GM18511 (cell line): Measurements from ENCODE around the gene CACNA1C.

Source experiments
- ATAC-seq: cut with Tn5 transposase; IDR thresholded peaks from one replicate; pipeline ENCODE4 v1.9.1; 2021; ENCODE audit warnings: mild to moderate bottlenecking, moderate library complexity; ENCODE audit not compliant: unreplicated experiment

Gene CACNA1C

DNA sequence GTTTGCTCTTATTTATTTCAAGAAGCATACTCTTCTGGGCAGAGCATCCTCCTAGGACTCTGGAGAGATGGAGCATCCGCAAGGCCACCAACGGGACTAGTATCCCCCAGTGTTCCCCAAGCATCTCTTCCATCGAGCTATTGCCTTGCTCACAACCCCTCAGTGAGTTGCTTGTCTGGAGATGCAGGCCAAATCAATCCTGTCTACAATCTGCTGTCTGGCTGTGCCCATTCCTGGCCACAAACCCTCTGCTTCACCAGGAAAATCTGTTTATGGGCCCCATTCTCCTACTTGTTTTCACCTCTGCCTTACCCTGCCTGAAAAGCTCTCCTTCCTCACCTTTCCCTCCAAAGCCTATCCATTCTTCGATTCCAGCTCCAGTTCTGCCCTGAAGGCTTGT, 219.2 kb downstream of the CACNA1C start:
- no peak for ATAC-seq

DNA sequence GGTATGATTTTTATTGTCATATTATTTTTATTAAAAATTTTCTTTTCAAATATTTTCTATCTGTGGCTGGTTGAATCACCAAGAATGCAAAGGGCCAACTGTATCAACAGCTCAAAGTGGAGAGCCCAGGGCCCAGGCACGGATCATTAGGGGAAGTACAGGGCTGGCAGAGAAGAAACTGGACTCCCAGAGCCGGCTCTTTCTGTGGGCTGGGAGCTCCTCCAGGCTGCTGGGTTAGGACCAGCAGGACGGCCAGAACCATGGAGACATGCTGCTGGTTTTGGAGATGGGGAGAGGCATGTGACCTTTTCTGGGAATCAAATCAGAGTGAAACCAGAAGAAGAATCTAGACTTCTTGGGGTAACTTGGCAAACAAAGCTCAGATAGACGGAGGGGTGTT, 220.5 kb downstream of the CACNA1C start:
- ATAC-seq = no peak

DNA sequence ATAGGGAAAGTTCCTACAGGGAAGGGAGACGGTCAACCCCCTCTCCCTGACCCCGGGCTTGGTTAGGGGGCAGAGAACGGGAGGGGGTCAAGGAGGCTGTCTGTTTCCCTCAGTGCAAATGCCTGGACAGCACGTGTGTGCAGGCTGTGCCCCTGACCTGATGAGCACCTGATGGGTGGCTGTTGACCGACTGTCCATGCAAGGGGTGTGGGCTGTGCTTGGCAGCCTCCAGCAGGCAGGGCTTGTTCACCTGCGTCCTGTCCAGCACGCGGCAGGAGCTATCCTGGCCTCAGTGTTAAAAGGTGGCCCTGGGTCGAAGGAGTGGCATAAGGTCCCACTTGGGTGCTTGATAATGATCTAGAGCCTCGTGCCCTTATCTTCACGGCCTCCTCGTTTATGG, 221.0 kb downstream of the CACNA1C start:
- no peak for ATAC-seq

DNA sequence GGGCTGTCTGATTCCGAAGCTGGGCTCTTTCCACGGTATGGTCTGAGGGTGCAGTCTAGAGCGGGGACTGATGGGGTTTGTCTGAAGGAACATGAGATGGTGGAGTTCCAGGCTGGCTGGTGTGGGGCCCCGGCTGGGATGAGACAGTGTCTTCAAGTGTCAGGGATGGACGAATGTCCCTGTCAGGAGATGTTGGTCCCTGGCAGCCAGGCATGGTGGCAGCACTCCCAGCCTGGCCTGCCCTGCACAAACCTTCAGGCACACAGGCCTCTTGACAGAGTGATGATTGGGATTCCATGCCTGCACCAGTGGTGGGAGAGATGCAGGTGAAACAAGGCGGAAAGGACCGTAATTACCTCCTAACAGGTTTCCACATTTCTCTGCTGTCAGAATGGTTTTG, 221.9 kb downstream of the CACNA1C start:
- no peak for ATAC-seq

DNA sequence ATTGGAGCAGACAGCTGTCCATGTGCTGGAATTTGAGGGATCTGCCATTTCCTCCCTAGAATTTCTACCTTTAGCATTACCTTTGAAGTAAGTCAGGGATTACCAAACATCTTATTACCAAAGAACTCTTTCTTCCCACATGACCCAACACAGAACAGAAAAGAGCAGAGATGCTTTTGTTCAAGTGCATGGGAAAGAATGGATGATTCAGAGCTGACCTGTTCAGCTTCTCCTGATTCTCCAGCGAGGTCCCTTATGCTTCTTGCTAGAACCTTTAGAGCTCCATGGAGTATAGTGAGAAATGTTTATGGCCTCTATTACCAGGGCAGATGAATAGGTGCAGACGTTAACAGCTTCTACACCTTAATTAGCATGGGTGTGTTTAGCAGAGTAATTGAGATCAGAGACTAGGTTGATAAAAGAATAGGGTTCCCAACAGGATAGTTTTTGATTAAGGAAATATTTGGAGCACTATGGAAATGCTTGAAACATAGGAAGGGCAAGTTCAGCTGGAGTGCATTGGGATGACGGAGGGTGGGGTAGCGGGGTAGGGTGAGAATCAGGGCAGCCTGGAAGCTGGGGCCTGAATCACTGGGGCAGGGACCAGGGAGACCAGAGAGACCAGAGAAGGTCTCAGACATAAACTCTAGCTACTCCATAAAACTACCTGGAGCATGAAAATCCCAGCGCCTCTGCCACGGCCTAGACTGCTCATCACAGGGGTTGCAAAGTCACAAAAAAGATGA, 223.7 kb downstream of the CACNA1C start:
- ATAC-seq = no peak

DNA sequence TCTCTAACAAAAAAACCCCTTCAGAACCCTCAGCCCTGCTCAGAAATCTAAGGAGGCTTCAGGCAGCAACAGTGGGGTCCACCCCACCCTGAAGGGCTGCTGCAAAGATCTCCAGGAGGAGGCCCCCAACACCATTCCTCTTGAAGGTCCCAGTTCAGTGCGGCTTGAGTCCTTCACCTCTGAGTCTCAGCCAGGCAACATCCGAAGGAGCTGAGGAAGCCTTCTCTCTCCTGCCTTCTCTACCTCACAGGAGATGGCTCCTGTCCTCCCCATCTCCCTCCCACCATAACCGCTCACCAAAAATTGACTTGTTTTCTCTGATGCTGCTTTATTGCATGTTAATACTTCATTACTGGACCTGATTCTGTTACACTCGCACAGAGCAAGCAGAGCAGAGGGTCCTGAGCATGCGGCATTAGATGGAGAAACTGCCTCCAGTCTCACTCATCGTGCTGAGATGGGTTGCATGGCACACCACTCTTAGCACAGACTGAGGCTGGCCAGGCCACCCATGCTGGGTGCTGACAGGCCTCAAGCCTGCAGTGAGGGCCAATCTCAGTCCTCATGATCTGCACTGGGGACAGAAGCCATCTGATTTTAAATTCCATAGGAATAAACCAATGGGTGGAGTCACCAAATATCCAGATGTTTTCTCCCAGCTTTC, 224.8 kb downstream of the CACNA1C start:
- ATAC-seq = no peak

DNA sequence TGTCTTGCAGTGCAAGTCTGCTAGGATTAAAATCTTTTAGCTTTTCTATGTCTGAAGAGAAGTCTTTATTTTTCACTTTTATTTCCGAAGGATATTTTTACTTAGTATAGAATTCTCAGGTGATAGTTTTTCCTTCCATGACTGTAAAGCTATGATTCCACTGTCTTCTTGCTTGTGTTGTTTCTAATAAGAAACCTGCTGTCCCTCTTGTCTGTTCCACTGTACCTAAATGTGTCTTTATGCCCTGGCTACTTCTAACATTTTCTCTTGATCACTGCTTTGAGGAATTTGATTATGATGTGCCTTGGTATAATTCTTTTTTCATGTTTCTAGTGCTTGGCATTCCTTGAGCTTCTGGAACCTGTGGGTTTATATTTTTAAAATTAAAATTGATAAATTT, 228.7 kb downstream of the CACNA1C start:
- no peak for ATAC-seq

DNA sequence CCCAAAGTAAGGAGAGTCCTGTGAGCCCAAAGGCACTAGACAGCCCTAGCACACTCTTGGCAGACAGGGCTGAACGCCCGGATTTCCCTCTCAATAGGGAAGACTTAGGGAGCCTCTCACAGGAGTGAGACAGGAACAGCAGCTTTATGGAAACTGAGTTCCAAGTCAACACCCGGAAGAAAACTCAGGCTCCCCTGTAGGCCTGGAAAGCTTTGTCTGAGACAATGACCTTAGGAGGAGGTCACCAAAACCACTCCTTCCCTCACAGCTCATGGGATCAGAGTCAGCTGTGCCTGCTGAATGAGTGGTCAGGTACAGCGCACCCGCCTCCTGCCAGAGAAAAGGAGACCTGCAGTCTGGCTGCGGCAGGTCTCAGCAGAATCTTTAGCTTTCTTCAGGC, 229.5 kb downstream of the CACNA1C start:
- ATAC-seq = no peak

DNA sequence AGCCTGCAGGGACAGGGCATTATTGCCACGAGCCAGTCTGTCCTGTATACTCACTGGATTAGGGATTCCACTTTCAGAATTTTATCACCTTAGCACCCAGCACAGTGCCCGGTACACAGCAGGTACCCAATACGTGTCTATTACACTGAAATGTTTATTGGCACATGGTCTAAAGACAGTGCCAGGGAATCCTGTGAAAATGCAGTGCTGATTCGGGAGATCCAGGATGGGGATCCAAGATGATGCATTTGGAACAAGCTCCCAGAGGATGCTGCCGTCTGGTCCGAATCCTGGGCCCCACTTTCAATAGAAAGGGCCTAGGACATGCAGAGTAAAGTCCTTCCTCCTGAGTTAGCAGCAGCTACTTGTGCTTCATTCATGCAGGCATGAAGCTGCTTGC, 230.7 kb downstream of the CACNA1C start:
- ATAC-seq = no peak

DNA sequence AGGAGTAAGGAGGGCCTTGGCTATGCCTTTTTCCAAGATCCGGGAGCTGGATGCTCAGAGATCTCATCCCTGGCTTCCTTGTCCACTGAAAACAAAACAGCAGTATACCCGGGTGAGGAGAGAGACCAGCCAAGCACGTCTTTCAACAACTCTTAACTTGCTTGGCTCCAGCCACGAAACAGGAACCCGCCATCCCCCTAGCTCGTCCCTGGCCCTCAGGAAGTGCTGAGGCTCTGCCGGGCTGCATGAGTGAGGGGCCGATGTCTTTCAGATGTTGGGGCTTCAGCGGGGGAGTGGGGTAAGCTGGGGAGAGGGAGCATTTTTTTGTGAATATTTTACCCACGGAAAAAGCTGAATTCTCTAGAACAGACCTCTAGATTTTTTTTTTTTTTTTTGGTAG, 231.1 kb downstream of the CACNA1C start:
- no peak for ATAC-seq

DNA sequence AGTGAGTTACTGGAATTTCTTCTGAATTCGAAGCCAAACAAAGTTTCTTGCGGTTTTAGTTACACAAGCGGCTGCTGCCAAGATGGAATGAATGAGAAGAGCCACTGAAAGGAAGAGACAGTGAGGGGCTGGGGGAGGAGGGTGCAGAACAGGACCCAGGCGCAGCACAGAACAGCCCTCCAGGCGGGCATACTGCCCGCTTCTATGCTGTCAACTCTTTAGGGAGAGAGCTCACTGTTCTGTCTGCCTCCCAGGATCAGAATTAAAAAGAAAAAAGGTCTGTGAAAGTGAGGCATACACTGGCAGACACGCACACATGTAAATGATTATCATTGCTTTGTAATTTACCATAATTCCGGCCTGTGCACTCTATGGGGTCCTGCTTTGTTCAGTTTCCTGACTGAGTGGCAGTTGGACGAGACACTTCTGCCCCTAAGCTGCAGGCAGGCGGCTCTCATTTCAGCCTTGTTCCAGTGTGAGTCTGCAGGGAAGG, 231.6 kb downstream of the CACNA1C start:
- no peak for ATAC-seq

DNA sequence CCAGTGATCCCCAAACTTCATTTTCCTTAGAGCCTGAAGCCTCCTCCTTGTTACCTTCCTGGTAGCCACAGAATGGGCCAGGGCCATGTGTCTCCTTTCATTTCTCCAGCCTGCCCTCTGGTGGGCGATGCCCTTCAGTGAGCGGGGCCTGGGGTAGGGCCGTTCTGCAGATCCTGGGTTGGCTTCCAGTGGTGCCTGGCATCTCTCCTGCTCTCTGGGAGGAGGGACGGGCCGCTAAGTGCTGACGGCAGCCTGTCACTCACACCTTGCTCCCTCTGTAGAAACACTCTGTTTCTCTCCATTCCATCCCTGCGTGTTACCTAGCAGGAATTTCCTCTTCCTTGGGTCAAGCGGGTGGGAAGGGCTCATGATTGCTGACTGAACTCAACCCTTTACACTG, 232.1 kb downstream of the CACNA1C start:
- no peak for ATAC-seq

DNA sequence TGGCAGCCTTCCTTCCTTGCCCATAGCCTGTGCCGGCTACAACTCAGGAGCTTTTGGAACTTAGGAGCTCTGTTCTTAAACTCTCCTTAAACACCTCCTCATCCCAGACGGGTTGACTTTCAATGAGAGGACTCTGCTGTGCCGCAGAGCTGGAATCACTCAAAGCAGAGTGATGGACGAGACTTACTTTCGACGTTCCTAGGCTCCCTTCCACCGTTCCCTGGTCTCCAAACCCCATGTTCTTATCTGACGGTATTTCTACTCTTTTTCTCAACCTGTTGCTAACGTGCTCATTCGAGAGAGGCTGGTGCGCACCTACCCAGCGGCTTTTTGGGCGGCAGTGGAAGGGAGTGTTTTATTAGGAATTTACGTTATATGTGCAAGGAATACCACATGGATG, 232.7 kb downstream of the CACNA1C start:
- ATAC-seq = no peak

DNA sequence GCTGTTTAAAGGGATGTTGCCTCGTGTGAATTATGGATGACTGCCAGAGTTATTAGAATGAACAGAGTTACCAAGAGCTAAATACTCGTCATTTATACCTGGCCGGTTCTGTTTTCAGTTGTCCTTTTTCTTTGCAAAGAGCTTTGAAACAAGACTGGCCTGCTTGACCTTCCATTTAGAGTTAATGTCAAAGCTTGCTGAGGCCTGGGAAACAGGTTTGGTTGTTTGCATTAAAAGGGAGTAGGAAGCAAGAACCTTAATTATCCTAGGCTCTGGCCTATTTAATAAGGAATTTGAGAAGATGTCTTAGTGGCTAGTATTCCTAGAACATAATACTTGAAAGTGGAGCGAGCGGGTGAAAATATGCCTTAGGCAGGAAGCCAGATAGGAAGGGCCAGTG, 233.3 kb downstream of the CACNA1C start:
- no peak for ATAC-seq

DNA sequence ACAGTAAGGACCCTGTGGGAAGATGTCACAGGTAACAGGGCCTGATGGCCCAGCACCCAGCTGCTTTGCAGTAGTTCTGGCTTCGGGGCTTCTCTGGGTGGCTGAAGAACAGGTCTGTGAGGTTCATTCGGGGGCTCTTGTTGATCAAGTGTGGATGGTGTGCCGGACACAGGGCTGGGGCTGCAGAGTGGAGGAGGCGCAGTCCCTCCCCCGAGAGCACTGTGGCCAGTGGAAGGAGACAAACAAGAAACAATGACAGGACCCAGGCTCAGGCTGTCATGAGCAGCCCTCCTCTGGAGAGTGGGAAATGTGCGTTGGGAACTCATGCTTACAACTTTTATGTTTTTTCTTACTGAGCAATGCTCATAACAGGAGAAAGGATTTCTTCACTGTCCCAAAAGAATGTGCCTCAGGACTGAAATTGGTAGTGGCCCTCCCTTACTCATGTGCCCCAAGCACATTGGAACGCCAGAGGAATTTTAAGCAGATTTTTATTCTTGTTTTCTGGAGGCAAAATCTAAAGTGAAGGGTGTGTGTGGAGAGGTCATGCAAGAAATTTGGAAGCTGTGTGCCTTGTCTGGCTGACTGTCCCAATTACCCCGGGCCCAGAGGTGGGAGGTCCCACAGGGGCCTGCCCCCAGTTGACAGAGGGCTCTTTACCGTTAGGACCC, 233.8 kb downstream of the CACNA1C start:
- ATAC-seq = no peak

DNA sequence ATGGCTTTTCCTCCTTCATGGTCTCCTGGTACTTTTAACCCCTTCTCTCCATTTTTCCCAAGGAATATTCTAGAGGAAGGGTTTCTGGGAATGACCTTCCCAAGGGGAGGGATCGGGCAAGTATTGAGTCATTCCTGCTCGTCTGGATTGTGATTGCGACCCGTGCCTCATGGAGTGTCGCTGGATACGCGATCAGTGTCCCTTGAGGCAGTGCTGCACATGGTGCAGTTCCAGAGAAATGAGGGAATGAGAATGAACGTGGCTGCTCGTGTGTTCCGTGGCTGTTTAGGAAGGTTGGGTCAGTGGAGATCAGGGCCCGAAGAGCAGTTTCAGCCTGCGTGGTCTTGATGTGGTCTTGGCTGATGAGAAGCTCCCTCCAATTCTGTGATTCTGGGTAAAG, 234.4 kb downstream of the CACNA1C start:
- ATAC-seq = no peak

DNA sequence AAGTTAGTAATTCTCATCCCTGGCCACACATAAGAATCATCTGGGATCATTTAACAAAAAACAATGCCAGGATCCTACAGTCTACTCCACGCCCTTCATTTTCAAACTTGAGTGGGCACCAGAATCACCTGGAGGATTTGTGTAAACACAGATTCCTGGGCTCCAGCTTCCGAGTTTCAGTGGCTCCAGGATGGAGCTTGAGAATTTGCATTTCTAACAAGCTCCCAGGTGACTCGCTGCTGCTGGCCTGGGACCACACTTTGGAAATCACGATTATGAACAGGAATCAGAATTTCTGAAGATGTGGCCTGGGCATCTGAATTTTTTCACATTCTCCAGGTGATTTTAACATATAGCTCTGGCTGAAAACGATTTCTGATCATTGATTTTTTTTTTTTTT, 234.8 kb downstream of the CACNA1C start:
- no peak for ATAC-seq

DNA sequence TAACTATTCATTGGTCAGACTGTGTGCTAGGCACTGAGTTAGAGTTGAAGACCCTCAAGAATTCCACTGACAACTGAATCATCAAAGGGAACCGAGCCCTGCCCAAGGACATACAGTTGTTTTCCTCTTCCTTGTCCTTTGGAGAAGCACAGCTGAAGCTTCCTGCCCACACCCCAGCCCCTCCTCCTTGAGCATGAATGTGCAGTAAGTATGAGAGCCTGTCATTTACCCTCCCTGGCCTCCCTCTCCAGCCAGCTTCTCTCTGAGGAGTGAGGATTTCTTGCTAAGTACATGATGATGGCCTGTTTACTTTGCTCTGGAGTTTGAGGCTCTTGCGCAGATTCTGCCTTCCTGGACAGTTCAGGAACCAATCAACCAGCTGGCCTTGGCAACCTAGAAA, 235.2 kb downstream of the CACNA1C start:
- no peak for ATAC-seq

DNA sequence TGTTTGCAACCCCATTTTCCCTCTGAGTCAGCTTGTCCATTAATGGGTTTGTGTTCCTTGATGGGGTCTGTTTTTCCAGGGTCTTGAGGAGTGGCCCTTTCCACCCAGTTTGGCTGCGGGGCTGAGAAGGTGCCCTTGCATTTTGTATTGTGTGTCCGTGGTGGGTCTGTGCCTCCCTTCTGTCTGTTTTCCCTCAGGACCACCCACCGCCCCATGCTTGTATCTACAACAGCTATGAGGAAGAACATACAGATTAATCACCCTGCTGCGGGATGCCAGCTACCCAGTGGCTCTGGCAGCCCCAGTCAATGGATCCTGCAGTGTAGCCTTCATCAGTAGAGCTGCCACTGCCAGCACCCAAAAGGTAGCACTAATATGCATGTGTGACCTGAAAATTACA, 235.7 kb downstream of the CACNA1C start:
- ATAC-seq = no peak

DNA sequence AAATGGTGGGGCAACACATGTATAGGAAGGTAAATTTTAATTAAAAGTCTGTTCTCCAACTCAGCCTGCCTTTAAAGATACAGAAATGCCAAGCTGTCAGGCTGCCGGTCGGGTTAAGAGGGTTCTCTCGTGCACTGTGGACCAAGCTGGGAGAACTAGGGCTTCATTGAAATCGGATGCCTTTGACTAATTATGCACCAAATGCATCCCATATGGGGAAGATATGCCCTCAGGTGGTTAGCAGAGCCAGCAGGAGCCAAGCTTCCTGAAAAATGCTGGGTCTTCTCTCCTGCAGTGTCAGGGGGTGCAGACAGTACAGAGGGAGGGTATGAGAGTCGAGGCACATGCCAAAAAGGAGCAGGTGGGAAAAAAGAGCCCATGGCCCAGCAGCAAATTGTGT, 236.1 kb downstream of the CACNA1C start:
- ATAC-seq = no peak

DNA sequence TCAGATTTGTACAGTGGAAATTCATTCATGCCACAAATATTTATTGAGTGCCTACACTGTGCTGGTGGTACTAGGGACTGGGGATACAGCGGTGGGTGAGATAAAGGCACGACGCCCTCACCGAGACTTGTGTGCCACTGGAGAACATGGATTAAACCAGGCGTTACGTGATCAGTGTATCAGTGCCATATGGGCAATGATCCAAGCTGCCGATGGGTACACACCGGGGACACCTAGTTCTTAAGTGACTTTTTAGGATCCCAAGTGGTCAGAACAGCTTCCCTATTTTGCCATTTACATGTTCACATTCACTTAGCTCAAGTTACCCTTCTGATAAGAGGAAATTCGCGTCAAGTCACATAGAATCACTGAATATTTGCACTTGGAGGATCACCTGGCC, 236.7 kb downstream of the CACNA1C start:
- ATAC-seq = no peak

DNA sequence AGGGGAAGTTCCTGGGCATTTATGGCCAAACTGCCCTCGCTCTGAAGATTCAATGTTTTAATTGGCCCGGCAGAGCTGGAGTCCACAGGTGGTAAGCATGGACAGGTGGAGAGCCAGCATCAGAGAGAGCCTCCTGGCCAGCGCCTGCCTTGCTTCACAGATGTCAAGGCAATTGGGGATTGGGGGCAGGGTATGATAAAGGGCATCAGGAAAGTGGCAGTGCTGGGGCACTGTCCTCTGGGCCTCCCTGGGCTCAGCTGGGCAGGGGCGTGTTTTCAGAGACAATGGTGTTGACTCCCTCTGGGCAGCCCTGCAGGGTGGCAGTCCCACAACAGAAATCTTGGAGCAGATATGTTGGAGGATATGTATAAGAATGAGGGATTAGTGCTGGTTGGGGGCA, 237.3 kb downstream of the CACNA1C start:
- no peak for ATAC-seq
